BLaER1 treated with 17β-estradiol and CSF1 and Interleukin-3, amounts not matched to agents 10 nM and 100 nM (cell line): ENCODE results near the gene JPH3.

Source experiments
- H3K27ac ChIP-seq, 11 experiments: shearing (Covaris generic); formaldehyde crosslinking; 2 replicates each; pipeline ENCODE4 v1.8.1; 2022
- H3K27me3 ChIP-seq, 11 experiments: shearing (Covaris generic); formaldehyde crosslinking; 2 replicates each; pipeline ENCODE4 v1.8.1; 2022
- H3K36me3 ChIP-seq, 11 experiments: shearing (Covaris generic); formaldehyde crosslinking; 2 replicates each; pipeline ENCODE4 v1.8.1; 2022
- H3K4me1 ChIP-seq, 10 experiments: shearing (Covaris generic); formaldehyde crosslinking; 2 replicates each; pipeline ENCODE4 v1.8.1; 2022
- H3K4me2 ChIP-seq, 11 experiments: shearing (Covaris generic); formaldehyde crosslinking; 2 replicates each; pipeline ENCODE4 v1.8.1; 2022
- H3K4me3 ChIP-seq, 10 experiments: shearing (Covaris generic); formaldehyde crosslinking; 2 replicates each; pipeline ENCODE4 v1.8.1; 2022
- H3K9ac ChIP-seq, 11 experiments: shearing (Covaris generic); formaldehyde crosslinking; 2 replicates each; pipeline ENCODE4 v1.8.1; 2022
- H3K9me3 ChIP-seq, 11 experiments: shearing (Covaris generic); formaldehyde crosslinking; replicated peaks in 1 of 11; 2 replicates each; pipeline ENCODE4 v1.8.1; 2022
- H4K20me1 ChIP-seq, 11 experiments: shearing (Covaris generic); formaldehyde crosslinking; 2 replicates each; pipeline ENCODE4 v1.8.1; 2022
- Cebpa-rat ChIP-seq, 11 experiments: shearing (Covaris generic); IDR thresholded peaks; 2 replicates each; pipeline ENCODE4 v1.8.1; 2022

JPH3 gene

GRCh38 chr16:87610026-87610425 is 7.7 kb downstream of the JPH3 start:
- Histone ChIP-seq H3K4me1 (no peaks in the 10 kb centered on the region), H3K4me2 (no peak overlapping the region), H4K20me1 (peaks cover 0 to 48% (median 19%) of the 10 kb centered on the region in 11 experiments; a peak in 15 of 22 replicates), H3K9ac (no peak overlapping the region), H3K27me3 (peaks cover 30 to 58% (median 42%) of the 10 kb centered on the region in 11 experiments), H3K27ac (no peak overlapping the region), H3K9me3 (no peaks in the 10 kb centered on the region), H3K4me3 (no peak overlapping the region), H3K36me3 (no peaks in the 10 kb centered on the region)
- no peak for TF ChIP-seq Cebpa-rat (IDR thresholded peaks at IDR 0.05)

GRCh38 chr16:87611456-87611855 is 9.1 kb downstream of the JPH3 start:
- TF ChIP-seq Cebpa-rat (IDR thresholded peaks at IDR 0.05): no peak
- Histone ChIP-seq H4K20me1 (peaks cover 0 to 41% (median 9%) of the 10 kb centered on the region in 11 experiments; a peak in 7 of 22 replicates), H3K27me3 (peaks cover 16 to 44% (median 28%) of the 10 kb centered on the region in 11 experiments), H3K4me1 (no peaks in the 10 kb centered on the region), H3K9ac (no peak overlapping the region), H3K36me3 (no peaks in the 10 kb centered on the region), H3K4me3 (no peak overlapping the region), H3K27ac (no peak overlapping the region), H3K4me2 (no peak overlapping the region), H3K9me3 (no peaks in the 10 kb centered on the region)

GRCh38 chr16:87613961-87614360 is 11.7 kb downstream of the JPH3 start:
- Histone ChIP-seq H3K4me1 (no peaks in the 10 kb centered on the region), H3K36me3 (no peaks in the 10 kb centered on the region), H3K4me3 (no peak overlapping the region), H4K20me1 (peaks cover 0 to 20% (median 0%) of the 10 kb centered on the region in 11 experiments; a peak in 6 of 22 replicates), H3K4me2 (no peak overlapping the region), H3K9ac (no peak overlapping the region), H3K9me3 (no peaks in the 10 kb centered on the region), H3K27ac (no peak overlapping the region), H3K27me3 (peaks cover 0 to 21% (median 8%) of the 10 kb centered on the region in 11 experiments; a peak in 8 of 22 replicates)
- TF ChIP-seq Cebpa-rat (IDR thresholded peaks at IDR 0.05): no peak

- Histone ChIP-seq H4K20me1 (peaks cover 0 to 23% (median 0%) of the 10 kb centered on the region in 11 experiments; a peak in 7 of 22 replicates), H3K36me3 (no peaks in the 10 kb centered on the region), H3K4me3 (no peak overlapping the region), H3K27me3 (peaks cover 0 to 20% (median 11%) of the 10 kb centered on the region in 11 experiments; a peak in 10 of 22 replicates), H3K9me3 (no peaks in the 10 kb centered on the region), H3K27ac (no peak overlapping the region), H3K4me2 (no peak overlapping the region), H3K9ac (no peak overlapping the region), H3K4me1 (peaks cover 0 to 9% (median 4%) of the 10 kb centered on the region in 10 experiments; a peak in 8 of 20 replicates)
- TF ChIP-seq Cebpa-rat (IDR thresholded peaks at IDR 0.05): no peak
These were observed 13.3 kb downstream of the JPH3 start for GRCh38 chr16:87615621-87616041.

GRCh38 chr16:87616556-87616955 is 14.2 kb downstream of the JPH3 start:
- Histone ChIP-seq H3K27ac (no peak overlapping the region), H3K27me3 (peaks cover 0 to 20% (median 10%) of the 10 kb centered on the region in 11 experiments; a peak in 8 of 22 replicates), H4K20me1 (peaks cover 0 to 23% (median 0%) of the 10 kb centered on the region in 11 experiments; a peak in 7 of 22 replicates), H3K4me3 (no peak overlapping the region), H3K4me1 (peaks cover 0 to 14% (median 5%) of the 10 kb centered on the region in 10 experiments; a peak in 10 of 20 replicates), H3K9ac (no peak overlapping the region), H3K4me2 (no peak overlapping the region), H3K9me3 (no peaks in the 10 kb centered on the region), H3K36me3 (no peaks in the 10 kb centered on the region)
- TF ChIP-seq Cebpa-rat (IDR thresholded peaks at IDR 0.05): no peak

GRCh38 chr16:87618216-87618615 is 15.9 kb downstream of the JPH3 start:
- no peak for TF ChIP-seq Cebpa-rat (IDR thresholded peaks at IDR 0.05)
- peaks cover 0 to 24% (median 0%) of the 10 kb centered on the region in 11 experiments; a peak in 8 of 22 replicates for H4K20me1 ChIP-seq
- H3K27ac ChIP-seq: no peak overlapping the region
- H3K4me2 ChIP-seq: no peak overlapping the region
- no peak overlapping the region for H3K4me3 ChIP-seq
- no peaks in the 10 kb centered on the region for H3K36me3 ChIP-seq
- H3K9me3 ChIP-seq: no peaks in the 10 kb centered on the region
- H3K4me1 ChIP-seq: peaks cover 0 to 30% (median 21%) of the 10 kb centered on the region in 10 experiments; a peak in 17 of 20 replicates
- peaks cover 0 to 20% (median 10%) of the 10 kb centered on the region in 11 experiments; a peak in 8 of 22 replicates for H3K27me3 ChIP-seq
- no peak overlapping the region for H3K9ac ChIP-seq

- peaks cover 0 to 20% (median 10%) of the 10 kb centered on the region in 11 experiments; a peak in 8 of 22 replicates for H3K27me3 ChIP-seq
- no peak overlapping the region for H3K27ac ChIP-seq
- TF ChIP-seq Cebpa-rat (IDR thresholded peaks at IDR 0.05): no peak
- peaks cover 0 to 24% (median 0%) of the 10 kb centered on the region in 11 experiments; a peak in 8 of 22 replicates for H4K20me1 ChIP-seq
- peak overlapping the region in 7 of 11 experiments; percentile 7 to 32 (median 12); a peak in 5 of 22 replicates for H3K4me2 ChIP-seq
- no peaks in the 10 kb centered on the region for H3K36me3 ChIP-seq
- H3K4me3 ChIP-seq: no peak overlapping the region
- no peaks in the 10 kb centered on the region for H3K9me3 ChIP-seq
- H3K4me1 ChIP-seq: peaks cover 0 to 32% (median 22%) of the 10 kb centered on the region in 10 experiments; a peak in 17 of 20 replicates
- H3K9ac ChIP-seq: no peak overlapping the region
These were observed 17.3 kb downstream of the JPH3 start for GRCh38 chr16:87619360-87620200.

GRCh38 chr16:87620201-87620495 is 17.8 kb downstream of the JPH3 start:
- H3K36me3 ChIP-seq: no peaks in the 10 kb centered on the region
- no peaks in the 10 kb centered on the region for H3K9me3 ChIP-seq
- H3K4me1 ChIP-seq: peaks cover 0 to 34% (median 22%) of the 10 kb centered on the region in 10 experiments; a peak in 17 of 20 replicates
- no peak for TF ChIP-seq Cebpa-rat (IDR thresholded peaks at IDR 0.05)
- H3K4me3 ChIP-seq: no peak overlapping the region
- H3K27me3 ChIP-seq: peaks cover 0 to 20% (median 10%) of the 10 kb centered on the region in 11 experiments; a peak in 8 of 22 replicates
- H3K4me2 ChIP-seq: peak overlapping the region in 5 of 11 experiments; percentile 10 to 32 (median 16); a peak in 4 of 22 replicates
- no peak overlapping the region for H3K9ac ChIP-seq
- H3K27ac ChIP-seq: no peak overlapping the region
- peaks cover 0 to 23% (median 0%) of the 10 kb centered on the region in 11 experiments; a peak in 8 of 22 replicates for H4K20me1 ChIP-seq

GRCh38 chr16:87621550-87621829 is 19.2 kb downstream of the JPH3 start:
- no peak for TF ChIP-seq Cebpa-rat (IDR thresholded peaks at IDR 0.05)
- Histone ChIP-seq H3K4me3 (no peak overlapping the region), H3K9me3 (no peaks in the 10 kb centered on the region), H3K27me3 (peaks cover 0 to 20% (median 10%) of the 10 kb centered on the region in 11 experiments; a peak in 8 of 22 replicates), H3K4me1 (peaks cover 0 to 45% (median 25%) of the 10 kb centered on the region in 10 experiments; a peak in 17 of 20 replicates), H4K20me1 (peaks cover 0 to 17% (median 0%) of the 10 kb centered on the region in 11 experiments; a peak in 5 of 22 replicates), H3K9ac (no peak overlapping the region), H3K36me3 (no peaks in the 10 kb centered on the region), H3K27ac (peak overlapping the region in 3 of 11 experiments; percentile 8 to 66 (median 56); a peak in 4 of 22 replicates), H3K4me2 (peak overlapping the region in 6 of 11 experiments; percentile 61 to 69 (median 63); a peak in 10 of 22 replicates)
